Measurements from ENCODE around the gene ATP5MG. TPM values are rescaled to one million over a fixed set of nuclear protein-coding genes. Genes with fewer than 3 reads are reported as not detected.
A peak's percentile ranks its signal among the peaks of the same experiment; 100 is the strongest.

The ATP5MG gene
- total RNA-seq, 1 donor from 2014 or later: 61.1 TPM

DNA sequence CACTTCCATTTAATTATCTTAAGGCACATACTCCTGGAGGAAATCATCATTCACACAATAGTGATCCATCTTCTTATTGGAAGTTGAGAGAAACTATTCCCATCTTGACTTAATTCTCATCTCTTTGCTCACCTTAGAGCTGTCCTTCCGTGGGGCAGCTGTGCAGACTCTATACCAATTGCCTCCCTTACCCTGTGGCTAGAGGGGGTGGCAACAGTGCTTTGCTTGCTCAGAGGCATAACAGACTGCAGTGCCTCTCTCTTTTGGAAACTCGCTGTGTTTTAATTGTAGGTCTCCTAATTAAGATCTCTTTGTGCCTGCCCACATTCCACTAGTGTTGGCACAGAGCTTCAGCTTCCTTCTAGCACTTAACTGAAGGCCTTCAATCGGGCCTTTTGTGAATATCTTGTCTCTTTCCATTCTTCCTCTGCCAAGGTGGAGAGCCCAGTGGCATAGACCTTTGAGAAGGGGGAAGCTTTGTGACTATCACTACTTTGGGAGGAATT is 40.4 kb downstream of the ATP5MG start:
- H3K36me3 ChIP-seq (ENCODE audit: control insufficient read depth, insufficient read depth, low read length): no peaks in the 10 kb centered on the region
- TF ChIP-seq, protein P1, sequence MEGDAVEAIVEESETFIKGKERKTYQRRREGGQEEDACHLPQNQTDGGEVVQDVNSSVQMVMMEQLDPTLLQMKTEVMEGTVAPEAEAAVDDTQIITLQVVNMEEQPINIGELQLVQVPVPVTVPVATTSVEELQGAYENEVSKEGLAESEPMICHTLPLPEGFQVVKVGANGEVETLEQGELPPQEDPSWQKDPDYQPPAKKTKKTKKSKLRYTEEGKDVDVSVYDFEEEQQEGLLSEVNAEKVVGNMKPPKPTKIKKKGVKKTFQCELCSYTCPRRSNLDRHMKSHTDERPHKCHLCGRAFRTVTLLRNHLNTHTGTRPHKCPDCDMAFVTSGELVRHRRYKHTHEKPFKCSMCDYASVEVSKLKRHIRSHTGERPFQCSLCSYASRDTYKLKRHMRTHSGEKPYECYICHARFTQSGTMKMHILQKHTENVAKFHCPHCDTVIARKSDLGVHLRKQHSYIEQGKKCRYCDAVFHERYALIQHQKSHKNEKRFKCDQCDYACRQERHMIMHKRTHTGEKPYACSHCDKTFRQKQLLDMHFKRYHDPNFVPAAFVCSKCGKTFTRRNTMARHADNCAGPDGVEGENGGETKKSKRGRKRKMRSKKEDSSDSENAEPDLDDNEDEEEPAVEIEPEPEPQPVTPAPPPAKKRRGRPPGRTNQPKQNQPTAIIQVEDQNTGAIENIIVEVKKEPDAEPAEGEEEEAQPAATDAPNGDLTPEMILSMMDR (IDR thresholded peaks at IDR 0.05; ENCODE audit: insufficient read depth, low read length, severe bottlenecking): no peak
- DNase-seq (ENCODE audit: low read depth) (no peak), FAIRE-seq (no peak)
- no peaks in the 10 kb centered on the region for H3K27me3 ChIP-seq (ENCODE audit: control insufficient read depth, insufficient read depth, low read length)
- H3K4me3 ChIP-seq (ENCODE audit: low read depth, low read length): no peak overlapping the region

DNA sequence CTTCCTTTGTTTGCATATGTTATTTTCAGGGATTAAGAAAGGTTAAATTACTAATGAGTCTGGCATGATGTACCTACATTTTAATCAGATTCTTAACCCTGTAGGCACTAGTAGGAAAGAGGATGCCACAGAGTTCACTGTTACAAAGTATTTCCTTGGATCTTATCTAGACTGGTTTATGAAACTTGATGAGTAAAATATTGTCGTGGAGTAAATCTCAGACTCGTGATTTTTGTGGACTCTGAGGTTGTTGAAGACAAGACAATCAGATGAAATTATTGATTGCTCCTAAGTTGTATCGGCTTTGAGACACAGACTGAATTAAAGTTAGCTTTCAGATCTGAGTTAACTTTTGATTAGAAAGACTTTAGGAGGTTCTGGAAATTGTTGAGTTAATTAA is 40.9 kb downstream of the ATP5MG start:
- FAIRE-seq (no peak), DNase-seq (ENCODE audit: low read depth) (peak; percentile 10)
- no peak overlapping the region for H3K4me3 ChIP-seq (ENCODE audit: low read depth, low read length)
- TF ChIP-seq, protein P1 (IDR thresholded peaks at IDR 0.05; ENCODE audit: insufficient read depth, low read length, severe bottlenecking): no peak
- H3K36me3 ChIP-seq (ENCODE audit: control insufficient read depth, insufficient read depth, low read length): no peaks in the 10 kb centered on the region
- no peaks in the 10 kb centered on the region for H3K27me3 ChIP-seq (ENCODE audit: control insufficient read depth, insufficient read depth, low read length)

DNA sequence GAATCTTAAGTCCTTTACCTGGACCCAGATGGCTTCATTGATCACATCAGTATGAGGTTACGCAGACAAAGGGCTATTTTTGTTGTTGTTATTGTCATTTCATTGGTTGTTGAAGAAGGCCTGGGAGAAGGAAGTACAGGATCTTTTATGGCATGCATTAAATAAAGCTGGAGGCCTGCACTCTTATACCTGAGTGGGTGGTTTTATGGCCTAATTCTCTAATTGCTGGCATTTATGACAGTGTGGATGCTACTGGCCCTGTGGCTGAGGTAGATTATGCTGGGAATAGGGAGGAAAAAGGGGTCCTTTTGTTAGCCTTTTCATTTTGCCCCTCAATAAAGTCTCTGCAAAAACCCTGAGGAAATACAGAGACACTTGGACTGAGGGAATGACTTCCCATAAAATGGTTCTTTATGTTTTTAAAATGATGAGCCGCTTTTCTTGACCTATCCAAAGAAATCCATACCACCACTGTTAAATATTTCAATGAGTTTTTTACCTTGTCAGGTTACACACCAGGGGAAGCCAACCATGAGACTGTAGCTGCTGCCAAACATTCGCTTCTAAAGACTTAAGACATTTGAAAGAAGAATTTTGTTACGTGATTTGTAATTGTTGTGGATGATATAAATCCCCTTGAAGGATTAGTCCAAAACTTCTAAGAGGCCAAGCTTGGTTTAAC is 41.6 kb downstream of the ATP5MG start:
- DNase-seq (ENCODE audit: low read depth) (no peak), FAIRE-seq (no peak)
- no peaks in the 10 kb centered on the region for H3K27me3 ChIP-seq (ENCODE audit: control insufficient read depth, insufficient read depth, low read length)
- H3K36me3 ChIP-seq (ENCODE audit: control insufficient read depth, insufficient read depth, low read length): no peaks in the 10 kb centered on the region
- TF ChIP-seq, protein P1 (IDR thresholded peaks at IDR 0.05; ENCODE audit: insufficient read depth, low read length, severe bottlenecking): no peak
- H3K4me3 ChIP-seq (ENCODE audit: low read depth, low read length): no peak overlapping the region

DNA sequence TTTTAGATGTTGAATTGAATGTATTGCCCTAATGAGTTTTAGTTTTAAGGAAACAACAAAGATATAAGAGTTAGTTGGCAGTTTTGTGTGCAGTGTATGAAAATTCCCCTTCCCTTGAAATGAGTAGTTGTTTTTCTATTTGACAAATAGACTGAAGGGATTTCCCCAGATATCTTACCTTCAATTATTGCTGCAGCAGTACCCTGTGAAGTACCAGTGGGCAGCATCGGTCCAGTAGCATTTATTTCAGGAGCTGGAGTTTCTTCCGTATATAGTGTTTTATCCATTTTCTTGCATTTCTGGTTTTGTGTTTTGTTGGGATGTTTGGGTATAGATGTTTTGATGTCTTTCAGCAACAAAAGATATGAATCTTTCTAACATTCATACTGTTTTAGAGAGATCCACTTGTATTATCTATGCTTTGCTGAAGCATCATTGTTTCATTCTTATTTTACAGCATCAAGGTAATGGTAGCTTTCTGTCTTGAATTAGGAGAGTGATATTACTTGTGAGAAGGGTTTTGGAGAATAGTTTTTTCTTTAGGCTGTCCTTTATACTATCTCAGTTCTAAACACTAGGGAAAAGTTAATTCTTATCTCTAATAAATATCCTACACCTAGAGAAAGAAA is 42.3 kb downstream of the ATP5MG start:
- H3K27me3 ChIP-seq (ENCODE audit: control insufficient read depth, insufficient read depth, low read length): no peaks in the 10 kb centered on the region
- H3K4me3 ChIP-seq (ENCODE audit: low read depth, low read length): no peak overlapping the region
- FAIRE-seq (no peak), DNase-seq (ENCODE audit: low read depth) (no peak)
- H3K36me3 ChIP-seq (ENCODE audit: control insufficient read depth, insufficient read depth, low read length): no peaks in the 10 kb centered on the region
- TF ChIP-seq, protein P1 (IDR thresholded peaks at IDR 0.05; ENCODE audit: insufficient read depth, low read length, severe bottlenecking): no peak

DNA sequence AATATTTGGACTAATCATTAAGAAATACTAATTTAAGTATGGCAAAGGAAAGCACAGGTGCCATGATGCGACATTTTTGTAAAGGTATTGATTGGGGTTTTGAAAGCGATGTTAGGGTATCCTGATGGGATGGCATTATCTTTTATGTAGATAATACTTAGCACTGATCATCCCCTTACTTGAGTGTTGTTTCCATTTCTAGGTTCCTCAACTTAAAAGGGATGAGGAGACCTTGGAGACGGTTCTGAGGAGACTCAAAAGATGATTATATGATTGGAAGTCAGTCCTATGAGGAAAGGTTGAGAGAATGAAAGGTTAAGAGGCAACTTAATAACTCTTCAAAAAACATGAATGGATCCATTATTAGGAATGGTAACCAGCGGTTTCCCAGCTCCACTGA is 46.0 kb downstream of the ATP5MG start:
- FAIRE-seq: no peak

More for the DNA sequence above, 46.0 kb downstream of the ATP5MG start:
- TF ChIP-seq, protein P1 (IDR thresholded peaks at IDR 0.05; ENCODE audit: insufficient read depth, low read length, severe bottlenecking): no peak
- Histone ChIP-seq H3K36me3 (ENCODE audit: control insufficient read depth, insufficient read depth, low read length) (no peaks in the 10 kb centered on the region), H3K4me3 (ENCODE audit: low read depth, low read length) (no peak overlapping the region), H3K27me3 (ENCODE audit: control insufficient read depth, insufficient read depth, low read length) (no peaks in the 10 kb centered on the region)
- no peak for DNase-seq (ENCODE audit: low read depth)

All from bronchial epithelial cell (primary cell).